GM18507 (cell line): Measurements from ENCODE around the gene SLC44A3.
A peak's percentile ranks its signal among the peaks of the same experiment; 100 is the strongest.

ENCODE experiments used
- DNase-seq: peaks from one replicate; pipeline ENCODE4 v3.0.0; 2011; ENCODE audit warnings: low read depth; ENCODE audit not compliant: insufficient read length; ENCODE audit errors: extremely low spot score
- FAIRE-seq: peaks from 2 replicates; lab custom pipeline; 2011; peaks lifted over from hg19 to GRCh38; lab: Jason Lieb, UNC

SLC44A3 gene, protein sequence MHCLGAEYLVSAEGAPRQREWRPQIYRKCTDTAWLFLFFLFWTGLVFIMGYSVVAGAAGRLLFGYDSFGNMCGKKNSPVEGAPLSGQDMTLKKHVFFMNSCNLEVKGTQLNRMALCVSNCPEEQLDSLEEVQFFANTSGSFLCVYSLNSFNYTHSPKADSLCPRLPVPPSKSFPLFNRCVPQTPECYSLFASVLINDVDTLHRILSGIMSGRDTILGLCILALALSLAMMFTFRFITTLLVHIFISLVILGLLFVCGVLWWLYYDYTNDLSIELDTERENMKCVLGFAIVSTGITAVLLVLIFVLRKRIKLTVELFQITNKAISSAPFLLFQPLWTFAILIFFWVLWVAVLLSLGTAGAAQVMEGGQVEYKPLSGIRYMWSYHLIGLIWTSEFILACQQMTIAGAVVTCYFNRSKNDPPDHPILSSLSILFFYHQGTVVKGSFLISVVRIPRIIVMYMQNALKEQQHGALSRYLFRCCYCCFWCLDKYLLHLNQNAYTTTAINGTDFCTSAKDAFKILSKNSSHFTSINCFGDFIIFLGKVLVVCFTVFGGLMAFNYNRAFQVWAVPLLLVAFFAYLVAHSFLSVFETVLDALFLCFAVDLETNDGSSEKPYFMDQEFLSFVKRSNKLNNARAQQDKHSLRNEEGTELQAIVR

DNA sequence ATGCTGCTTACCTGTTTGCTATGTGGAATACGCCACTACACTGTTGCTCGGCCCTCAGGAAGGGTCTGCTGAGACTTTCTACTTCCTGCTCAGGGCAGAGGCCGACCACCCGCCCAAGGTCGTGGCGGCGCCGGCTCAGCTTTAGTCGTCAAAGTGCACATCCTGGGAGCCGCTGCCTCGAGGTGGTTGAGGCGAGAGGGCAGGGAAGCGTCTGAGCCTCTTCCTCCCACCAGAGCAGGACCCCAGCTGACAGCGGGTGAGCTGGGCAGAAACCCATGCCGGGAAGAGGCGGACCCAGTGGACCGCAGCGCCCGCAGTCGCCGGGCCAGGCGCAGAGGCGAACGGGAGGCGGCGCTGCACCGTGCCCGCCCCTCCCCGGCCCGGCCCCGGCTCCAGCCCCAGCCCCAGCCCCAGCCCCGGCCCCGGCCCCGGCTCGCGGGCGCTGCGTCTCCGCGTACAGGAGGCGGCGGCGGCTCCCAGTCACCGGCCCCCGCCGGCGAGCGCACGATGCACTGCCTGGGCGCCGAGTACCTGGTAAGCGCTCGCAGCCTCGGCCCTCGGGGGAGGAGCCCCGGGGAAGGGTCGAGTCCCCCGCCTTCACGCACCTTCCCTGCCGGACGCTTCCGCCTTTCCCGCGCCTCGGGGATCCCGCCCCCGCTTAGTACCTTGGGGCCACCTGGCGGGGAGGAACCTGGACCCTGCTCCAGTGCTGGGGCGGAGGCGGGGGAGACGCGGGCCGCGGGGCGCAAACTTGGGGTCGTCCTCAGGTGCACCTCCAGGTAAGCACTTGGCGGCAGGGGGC, at the start of gene SLC44A3:
SLC44A3 (plus strand) TSS at position 413 of the 802 bp plus-strand sequence; CDS start at position 508, 95 bp downstream.
- DNase-seq, result no peak
- FAIRE-seq, result no peak

DNA sequence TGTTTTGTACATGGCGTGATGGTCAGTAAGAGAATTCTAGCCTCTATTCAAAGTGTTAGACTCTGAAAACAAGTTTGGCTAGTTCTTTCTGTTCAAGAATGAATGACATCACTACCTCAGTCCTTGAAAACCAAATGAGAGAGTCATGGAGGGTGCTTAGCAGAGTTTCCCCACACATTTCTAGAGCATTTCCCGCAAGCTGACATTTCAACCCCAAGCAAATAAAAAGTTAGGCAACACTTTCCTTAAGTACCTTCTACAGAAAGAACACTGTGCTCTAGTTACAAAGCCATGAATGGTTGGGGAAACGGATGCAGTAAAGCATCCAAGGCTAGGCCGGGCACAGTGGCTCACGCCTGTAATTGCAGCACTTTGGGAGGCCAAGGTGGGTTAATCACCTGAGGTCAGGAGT, 47.9 kb upstream of the SLC44A3 start:
- no peak for FAIRE-seq
- DNase-seq, result no peak

DNA sequence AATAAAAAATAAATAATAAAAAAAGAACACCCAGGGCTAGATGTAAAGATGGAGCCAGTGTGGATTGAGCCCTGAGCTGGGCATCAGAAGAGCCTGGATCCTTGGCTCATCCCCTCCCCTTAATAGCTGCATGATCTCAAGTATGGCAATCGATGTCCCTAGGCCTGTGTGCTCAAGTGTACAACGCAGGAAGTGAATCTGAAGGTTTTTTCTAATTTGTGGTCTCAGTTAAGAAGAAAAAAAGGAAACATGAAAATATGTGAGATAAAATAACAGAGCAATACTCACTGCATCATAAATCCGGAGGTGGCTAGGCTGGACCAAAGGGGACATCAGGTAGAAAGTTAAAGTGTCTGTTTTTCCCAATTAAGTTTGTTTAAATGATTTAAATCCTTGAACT, 47.3 kb upstream of the SLC44A3 start:
- DNase-seq, result no peak
- FAIRE-seq, result no peak

DNA sequence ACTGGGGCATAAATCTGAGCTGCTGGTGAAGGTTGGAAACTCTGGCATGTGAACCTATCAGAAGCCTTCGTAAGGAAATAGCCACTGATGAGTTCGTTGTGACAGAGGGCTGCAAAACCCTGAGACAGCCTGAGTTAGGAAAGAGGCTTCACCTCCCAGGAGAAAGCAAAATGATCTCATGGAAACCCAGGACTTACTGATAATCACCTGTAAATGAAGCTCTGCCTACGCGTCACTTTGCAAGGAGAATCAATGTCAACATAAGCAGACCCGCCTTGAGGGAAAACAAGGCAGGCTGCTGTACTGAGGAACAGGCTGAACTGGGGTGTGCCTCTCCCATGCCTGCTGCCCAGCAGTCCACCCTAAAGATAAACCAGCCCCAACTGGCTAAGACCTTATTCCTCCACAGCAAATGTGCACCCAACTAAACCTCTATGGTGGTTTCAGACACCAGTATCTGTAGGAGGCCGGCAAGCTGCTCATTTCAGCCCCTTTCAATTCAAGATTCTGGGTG, 46.8 kb upstream of the SLC44A3 start:
- FAIRE-seq (no peak), DNase-seq (no peak)

DNA sequence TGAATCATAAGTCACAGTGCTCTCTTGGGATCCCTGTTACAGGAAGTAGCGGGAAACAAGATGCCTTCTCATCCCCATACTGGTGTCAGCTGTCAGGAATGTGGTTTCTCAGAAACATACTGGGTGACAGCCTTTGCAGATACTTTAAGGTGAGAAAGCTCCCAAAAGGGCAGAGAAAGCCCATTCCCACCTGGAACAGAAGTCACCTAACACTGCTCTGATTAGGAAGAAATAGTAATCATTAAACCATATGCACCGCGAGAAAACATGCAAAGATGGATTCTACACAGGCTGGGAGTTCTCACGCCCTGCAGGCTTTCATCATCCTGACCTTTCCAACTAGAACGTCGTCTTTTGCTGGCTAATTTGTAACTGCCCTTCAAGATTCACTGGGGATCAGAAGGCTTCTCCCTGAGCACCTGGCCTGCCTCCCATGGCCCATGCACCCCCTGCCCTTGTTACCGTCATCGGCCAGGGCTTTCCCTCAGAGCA, 46.2 kb upstream of the SLC44A3 start:
- FAIRE-seq (no peak), DNase-seq (no peak)

DNA sequence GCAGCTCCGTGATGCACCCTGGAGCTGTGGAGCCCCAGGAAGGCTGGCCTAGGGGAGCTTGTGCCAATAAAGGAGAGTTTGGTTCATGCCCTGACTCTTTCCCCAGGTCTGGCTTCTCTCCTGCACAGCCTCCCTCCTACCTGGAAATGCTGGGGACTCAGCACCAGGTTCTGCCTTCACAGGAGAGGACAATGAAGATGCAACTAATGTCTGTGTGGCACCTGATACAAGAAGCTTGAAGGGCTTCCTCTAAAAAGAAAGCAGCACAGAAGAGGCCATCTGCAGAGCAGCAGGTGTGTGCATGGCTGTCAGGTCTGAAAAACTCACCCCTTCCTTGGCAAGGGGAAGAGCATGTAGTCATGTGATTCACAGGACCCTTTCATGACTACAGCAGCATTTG, 43.7 kb upstream of the SLC44A3 start:
- DNase-seq, result no peak
- no peak for FAIRE-seq

DNA sequence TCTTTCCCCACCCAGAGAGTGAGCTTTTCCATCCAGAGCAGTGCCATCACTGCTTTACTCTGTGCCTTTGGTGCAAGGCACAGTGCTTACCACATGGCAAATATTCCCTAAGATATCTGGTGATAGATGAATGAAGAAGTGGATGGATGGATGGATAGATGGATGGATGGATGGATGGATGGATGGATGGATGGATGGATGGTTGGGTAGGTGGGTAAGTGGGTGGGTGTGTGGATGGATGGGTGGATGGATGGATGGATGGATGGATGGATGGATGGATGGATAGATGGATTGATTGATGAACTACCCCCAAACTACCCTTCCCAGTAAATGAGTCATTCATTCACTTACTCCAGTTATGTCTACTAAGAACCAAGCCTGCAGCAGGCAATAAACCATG, 42.9 kb upstream of the SLC44A3 start:
- DNase-seq (no peak), FAIRE-seq (no peak)

DNA sequence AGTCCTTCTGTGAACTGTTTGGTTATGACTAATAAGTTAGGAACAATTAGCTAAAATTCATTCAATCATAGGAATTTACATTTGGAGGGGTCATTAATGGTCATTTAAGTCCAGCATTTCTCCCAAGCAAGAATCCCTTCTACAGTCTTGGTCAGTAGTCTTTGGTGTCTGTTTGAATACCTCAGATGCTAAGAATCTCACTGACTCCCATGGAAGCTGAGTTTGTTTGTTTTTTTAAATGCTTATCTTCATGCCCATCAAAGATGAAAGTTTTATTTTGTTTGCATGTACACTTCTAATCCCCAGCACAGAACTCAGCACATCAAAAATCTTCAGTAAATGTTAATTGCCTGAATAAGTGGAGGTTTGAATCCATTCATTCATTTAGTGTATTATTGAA, 41.3 kb upstream of the SLC44A3 start:
- FAIRE-seq (no peak), DNase-seq (no peak)

DNA sequence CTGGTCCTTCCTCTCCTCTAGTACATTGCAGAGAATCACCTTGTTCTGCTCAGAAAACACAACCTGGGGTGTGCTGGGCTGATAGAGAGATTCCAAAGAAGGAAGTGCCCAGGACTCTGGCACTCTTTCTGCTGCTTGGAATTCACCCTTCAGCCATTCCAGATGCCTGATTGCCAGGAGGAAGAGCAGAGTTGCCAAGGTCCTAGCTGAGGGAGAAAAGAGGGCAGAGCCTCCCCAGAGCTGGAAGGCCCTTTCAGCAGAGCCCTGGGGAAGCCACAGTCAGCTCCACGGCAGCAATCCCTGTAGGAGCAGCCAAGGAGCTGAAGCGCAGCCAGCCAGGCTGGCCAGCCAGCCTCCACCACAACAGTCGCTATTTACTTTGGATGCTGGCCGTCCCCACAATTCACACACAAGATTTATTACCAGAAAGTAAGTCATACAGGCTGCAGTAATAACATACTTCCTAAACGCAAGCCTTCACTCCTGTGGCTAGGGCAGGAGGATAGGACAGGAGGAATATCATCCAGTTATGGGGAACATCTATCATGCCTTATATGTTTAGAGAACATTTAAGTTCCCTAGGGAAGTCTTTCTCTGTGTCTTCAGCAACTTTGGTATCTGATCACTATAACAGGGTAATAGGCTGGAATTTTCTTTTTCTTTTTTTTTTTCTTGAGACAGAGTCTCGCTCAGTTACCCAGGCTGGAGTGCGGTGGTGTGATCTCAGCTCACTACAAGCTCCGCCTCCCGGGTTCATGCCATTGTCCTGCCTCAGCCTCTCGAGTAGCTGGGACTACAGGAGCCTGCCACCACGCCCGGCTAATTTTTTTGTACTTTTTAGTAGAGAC, 36.6 kb upstream of the SLC44A3 start:
- DNase-seq (no peak), FAIRE-seq (no peak)

DNA sequence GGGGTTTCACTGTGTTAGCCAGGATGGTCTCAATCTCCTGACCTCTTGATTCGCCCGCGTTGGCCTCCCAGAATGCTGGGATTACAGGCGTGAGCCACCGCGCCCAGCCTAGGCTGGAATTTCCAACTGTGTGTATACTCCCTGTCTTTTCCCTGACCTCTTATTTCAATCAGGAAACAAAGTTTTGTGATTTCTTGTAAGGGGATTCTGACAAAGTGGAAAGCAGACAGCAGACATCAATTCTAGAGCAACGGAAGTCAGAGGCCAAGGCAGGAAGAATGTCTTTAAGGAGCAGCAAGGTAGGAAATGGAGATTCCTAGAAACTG, 36.0 kb upstream of the SLC44A3 start:
- FAIRE-seq, result no peak
- DNase-seq, result no peak

DNA sequence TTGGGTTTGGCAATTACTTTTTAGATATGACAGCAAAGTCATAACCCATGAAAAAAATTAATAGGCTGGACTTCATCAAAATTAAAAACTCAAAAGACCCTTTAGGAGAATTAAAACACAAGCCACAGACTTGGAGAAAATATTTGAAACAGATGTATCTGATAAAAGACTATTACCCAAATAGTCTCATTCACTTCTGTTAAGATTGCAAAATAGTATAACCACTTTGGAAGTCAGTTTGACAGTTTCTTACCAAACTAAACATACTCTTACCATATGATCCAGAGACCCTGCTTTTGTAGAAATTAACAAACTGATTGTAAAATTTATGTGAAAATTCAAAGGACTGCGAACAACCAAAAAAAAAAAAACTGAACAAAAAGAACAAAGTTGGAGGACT, 32.5 kb upstream of the SLC44A3 start:
- FAIRE-seq (no peak), DNase-seq (no peak)

DNA sequence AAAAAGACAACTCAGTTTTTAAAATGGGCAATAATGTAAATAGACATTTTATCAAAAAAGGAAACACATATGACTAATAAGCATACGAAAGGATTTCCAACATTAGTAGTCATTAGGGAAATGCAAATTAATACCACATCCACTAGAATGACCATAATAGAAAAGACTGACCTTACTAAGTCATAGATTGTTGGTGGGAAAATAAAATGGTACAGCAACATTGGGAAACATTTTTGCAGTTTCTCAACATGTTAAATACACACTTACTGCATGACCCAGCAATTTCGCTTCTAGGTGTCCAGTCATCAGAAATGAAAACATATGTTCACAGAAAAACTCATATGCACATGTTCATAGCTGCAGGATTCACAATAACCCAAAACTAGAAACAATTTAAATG, 29.9 kb upstream of the SLC44A3 start:
- FAIRE-seq (no peak), DNase-seq (no peak)

DNA sequence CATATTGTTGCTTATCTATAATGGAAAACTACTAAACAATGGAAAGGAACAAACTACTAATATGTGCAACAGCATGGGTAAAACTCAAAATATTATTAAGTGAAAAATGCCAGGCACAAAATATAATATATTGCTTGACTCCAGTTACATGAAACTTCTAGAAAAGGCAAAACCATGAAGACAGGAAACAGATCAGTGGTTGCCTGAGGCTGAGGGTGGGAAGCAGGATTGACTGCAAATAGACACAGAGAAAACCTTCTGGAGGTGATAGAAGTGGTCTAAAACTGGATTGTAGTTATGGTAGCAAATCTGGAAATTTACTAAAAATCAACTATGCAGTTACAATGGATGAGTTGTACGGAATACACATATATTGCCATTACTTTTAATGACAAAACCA, 29.5 kb upstream of the SLC44A3 start:
- DNase-seq (no peak), FAIRE-seq (no peak)

DNA sequence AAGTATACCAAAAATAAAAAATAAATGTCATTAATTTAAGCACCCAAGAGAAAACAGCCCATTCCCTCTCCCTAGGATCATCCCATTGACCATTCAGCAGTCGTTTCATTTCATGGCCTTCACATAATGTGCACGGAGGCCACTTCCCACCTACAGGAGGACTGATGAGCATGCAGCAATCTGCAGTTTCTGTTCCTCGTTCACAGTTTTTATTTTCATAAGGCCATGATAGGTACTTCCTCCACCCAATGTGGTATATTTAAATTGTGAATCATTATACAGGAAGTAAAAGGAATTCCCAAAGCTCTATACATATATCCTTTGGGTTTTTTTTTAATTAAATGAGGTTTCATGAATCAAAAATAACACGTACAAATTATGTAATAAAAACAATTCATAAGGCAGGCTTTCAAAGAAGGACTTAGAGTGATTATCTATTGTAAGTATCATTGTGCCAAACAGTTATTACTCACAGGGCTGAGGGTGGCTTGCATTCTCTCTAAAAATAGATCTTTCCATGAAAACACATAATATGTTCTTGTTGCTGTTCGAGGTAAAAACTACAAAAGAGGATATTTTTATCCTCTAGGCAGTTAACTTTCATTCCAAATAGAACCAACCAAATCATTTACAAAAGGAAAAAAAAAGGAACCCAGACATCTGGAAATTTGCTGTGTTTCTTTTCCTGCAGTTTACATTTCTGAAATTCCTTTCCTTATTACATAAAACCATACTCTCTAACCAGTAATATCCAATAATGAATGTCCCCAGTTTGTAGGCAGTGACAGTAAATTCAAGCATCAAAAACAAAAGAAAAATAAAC, 27.5 kb upstream of the SLC44A3 start:
- FAIRE-seq (peak; percentile 81), DNase-seq (peak; percentile 9)

DNA sequence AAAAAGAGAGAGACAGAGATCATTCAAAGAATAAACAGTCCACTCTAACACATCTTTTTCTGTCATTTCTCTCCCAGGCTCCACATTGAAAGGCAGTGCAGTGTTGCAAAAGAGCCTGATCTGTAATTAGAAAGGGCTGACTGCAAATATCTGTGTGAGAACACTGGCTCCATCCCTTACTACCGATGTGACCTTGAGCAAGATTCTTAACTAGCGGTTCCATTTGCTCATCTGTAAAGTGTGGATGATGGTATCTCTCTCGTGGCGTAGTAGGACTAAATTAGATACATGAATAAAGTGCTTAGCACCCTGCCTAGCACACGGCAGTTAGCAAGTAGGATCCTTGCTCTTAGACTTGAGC, 26.9 kb upstream of the SLC44A3 start:
- FAIRE-seq, result no peak
- no peak for DNase-seq

DNA sequence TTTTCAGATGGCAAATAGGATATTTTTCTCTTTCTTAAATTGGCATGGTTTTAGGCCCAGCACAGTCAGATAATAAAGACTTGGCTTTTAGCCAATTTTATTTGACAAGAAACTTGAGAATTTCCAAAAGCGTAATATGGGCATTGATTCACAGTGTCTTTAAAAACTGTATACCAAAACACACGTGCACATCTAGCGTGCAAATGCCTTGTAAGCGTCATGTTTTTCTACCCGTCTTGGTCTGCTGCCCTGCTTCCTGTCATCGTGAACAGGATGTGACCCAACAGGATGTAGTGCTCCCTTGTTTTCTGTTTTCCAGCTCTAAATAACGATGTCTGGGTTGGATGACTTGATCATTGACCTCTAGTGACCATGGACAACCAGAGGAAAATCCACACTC, 24.7 kb upstream of the SLC44A3 start:
- no peak for DNase-seq
- no peak for FAIRE-seq

DNA sequence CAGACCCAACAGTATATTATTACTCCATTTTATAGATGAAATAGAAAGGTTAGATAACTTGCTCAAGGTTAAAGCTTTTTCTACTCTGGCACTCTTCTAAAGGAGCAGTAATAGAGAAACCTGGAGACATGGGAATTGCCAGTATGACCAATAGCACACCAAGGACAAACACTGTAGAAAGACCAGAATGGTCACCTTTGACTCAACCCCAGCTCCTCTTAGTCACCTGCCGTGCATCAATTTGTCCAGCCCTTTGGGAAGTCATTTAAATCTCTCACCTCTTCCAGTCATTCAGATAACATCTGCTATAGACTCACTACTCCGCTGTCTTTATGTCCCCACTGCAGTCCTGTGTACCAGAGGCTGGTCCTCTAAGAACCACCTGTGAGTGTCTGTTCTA, 23.9 kb upstream of the SLC44A3 start:
- FAIRE-seq, result no peak
- no peak for DNase-seq

DNA sequence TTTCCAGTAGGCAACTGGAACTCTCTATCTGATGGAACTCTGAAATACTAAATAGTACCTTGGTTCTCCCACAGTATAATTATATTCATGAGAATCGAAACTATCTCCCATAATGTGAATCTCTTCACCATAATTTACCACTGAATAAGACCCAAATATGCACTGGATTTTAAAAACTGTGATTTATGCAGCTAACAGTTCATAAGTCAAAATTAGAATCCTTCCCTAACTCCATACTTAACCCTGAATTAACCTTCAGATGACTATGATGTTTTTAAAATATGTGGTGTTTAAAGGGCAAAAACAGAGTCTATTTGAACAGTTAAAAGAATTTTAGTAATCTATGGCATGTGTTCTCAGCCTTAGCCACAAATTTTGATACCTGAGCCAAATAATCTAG, 22.9 kb upstream of the SLC44A3 start:
- no peak for DNase-seq
- no peak for FAIRE-seq

DNA sequence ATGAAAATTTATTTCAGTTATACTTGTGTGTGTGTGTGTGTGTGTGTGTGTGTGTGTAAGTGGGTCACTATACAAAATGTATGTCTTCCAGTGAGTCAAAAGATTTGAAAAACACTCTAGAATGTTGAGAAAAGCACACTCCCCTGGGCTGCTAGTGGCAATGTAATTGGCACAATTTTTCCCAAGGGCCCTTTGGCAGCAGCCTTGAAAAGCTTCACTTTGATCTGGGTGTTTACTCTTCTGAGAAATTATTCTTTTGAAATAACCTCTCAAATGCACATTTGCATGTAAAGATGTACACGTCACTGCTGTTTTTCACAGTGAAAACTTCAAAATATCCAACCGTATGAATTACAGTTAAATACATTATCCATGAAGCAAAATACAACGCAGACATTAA, 22.1 kb upstream of the SLC44A3 start:
- FAIRE-seq (no peak), DNase-seq (no peak)
